Dedifferentiated amniotic fluid mesenchymal stem cell (primary cell): ENCODE measurements around the gene SFT2D3.
A peak's percentile ranks its signal among the peaks of the same experiment; 100 is the strongest.

Experiments used
- DNase-seq: peaks from one replicate; pipeline ENCODE4 v3.0.0-alpha.2; 2016; ENCODE audit errors: extremely low spot score

SFT2D3 gene

GRCh38 chr2:127701193-127701650, at the start of gene SFT2D3:
SFT2D3 (plus strand) TSS chr2:127701497; CDS start chr2:127701529, 32 bp downstream.
- DNase-seq: peak; percentile 88

GRCh38 chr2:127651971-127652550, 49.2 kb upstream of the SFT2D3 start:
- no peak for DNase-seq

- DNase-seq: no peak
Observed at GRCh38 chr2:127652786-127653357, 48.4 kb upstream of the SFT2D3 start.

GRCh38 chr2:127653421-127654083, 47.7 kb upstream of the SFT2D3 start:
- no peak for DNase-seq

GRCh38 chr2:127654084-127654837, 47.0 kb upstream of the SFT2D3 start:
- no peak for DNase-seq

GRCh38 chr2:127654838-127655175, 46.5 kb upstream of the SFT2D3 start:
- DNase-seq: no peak

GRCh38 chr2:127655209-127656073, 45.9 kb upstream of the SFT2D3 start:
- no peak for DNase-seq

GRCh38 chr2:127656569-127657231, 44.6 kb upstream of the SFT2D3 start:
- no peak for DNase-seq

- DNase-seq: no peak
Observed at GRCh38 chr2:127657232-127657595, 44.1 kb upstream of the SFT2D3 start.

GRCh38 chr2:127658146-127658545, 43.2 kb upstream of the SFT2D3 start:
- DNase-seq: no peak

- no peak for DNase-seq
Observed at GRCh38 chr2:127658641-127659407, 42.5 kb upstream of the SFT2D3 start.

- DNase-seq: no peak
Observed at GRCh38 chr2:127659408-127660290, 41.6 kb upstream of the SFT2D3 start.

- DNase-seq: no peak
Observed at GRCh38 chr2:127660291-127660578, 41.1 kb upstream of the SFT2D3 start.

- DNase-seq: no peak
Observed at GRCh38 chr2:127661072-127661649, 40.1 kb upstream of the SFT2D3 start.

GRCh38 chr2:127661949-127662510, 39.3 kb upstream of the SFT2D3 start:
- no peak for DNase-seq

- no peak for DNase-seq
Observed at GRCh38 chr2:127662937-127663565, 38.2 kb upstream of the SFT2D3 start.

GRCh38 chr2:127663566-127664064, 37.7 kb upstream of the SFT2D3 start:
- no peak for DNase-seq
